HG02970 (cell line): ENCODE results near the gene TMEM120B.

Experiments
- ATAC-seq: cut with Tn5 transposase; IDR thresholded peaks from one replicate; pipeline ENCODE4 v1.9.1; 2021; ENCODE audit warnings: mild to moderate bottlenecking, moderate library complexity, moderate number of reproducible peaks; ENCODE audit not compliant: unreplicated experiment, low FRiP score

Gene TMEM120B

GRCh38 chr12:121829250-121829918 lies 116.8 kb downstream of the TMEM120B start:
- ATAC-seq: no peak

DNA sequence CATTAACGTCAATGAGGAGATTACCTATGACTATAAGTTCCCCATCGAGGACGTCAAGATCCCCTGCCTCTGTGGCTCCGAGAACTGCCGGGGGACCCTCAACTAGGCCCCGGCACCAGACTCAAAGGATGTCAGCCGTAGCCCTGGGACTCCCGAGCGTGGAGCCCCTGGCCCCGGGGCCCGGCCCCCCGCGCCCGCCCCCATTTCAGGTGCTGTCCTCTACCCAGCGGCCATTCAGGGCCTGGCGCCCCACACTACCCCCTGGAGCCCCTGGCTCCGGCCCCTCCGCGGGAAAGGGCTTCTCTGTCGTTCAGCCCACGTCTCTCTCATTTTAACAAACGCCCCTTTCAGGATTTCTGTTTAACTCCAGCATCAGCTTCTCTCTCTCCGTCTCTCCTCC lies 117.6 kb downstream of the TMEM120B start:
- no peak for ATAC-seq

DNA sequence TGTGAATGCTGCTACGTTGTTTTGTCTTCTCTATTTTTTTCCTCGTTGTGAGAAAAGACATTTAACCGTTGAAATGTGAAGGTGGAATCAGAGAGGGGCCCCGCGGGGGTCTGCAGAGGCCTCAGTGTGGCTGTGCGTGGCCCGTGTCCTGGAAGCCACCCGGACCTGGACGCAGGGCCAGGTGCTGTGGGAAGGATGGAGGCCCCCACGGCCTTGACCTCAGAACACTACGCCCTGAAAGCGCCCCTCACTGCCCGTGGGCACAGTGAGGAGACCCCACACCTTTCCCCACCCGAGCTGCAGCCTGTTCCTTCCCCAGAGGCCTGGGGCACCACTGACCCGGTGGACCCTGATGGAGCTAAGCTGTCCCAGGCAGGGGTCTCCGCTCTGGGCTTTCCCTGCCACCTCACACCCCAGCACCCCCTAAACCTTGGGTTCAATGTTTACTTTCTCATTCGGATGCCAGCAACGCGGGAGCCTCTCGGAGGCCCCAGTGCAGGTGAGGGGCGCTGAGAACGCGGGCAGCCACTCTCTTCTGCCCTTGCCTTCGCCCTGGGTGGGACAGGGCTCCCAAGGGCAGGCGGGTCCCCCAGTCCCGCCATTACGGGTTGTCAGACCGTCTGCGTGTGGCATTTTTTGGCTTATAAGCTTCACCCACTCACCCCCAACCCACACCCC lies 118.2 kb downstream of the TMEM120B start:
- no peak for ATAC-seq
